ENCODE measurements around the gene GSTO2. TPM values are rescaled to one million over a fixed set of nuclear protein-coding genes. Genes with fewer than 3 reads are reported as not detected.
A peak's percentile ranks its signal among the peaks of the same experiment; 100 is the strongest.

Gene GSTO2
- total and polyA plus RNA-seq, 2 of the 13 experiments (the other 11 are each of a cell fraction or from before 2014, with no cell fraction given), result 2.1 to 7.9 TPM

GRCh38 chr10:104337985-104338735 is 69.2 kb downstream of the GSTO2 start, which contains the start of gene ITPRIP (continued):
- TF ChIP-seq ZBTB33 (CRISPR knock-in tag; IDR thresholded peaks at IDR 0.05), result no peak

- Histone ChIP-seq H3K79me2 (ENCODE audit: insufficient read depth, low read length) (no peaks in the 10 kb centered on the region), H2AFZ (ENCODE audit: low read length) (no peak overlapping the region), H3K9ac (ENCODE audit: insufficient read depth, low read depth, low read length) (peak overlapping the region; percentile 40; the same call in 1 of the 2 replicates), H4K20me1 (ENCODE audit: insufficient read depth, low read length) (no peaks in the 10 kb centered on the region), H3K27ac (ENCODE audit: extremely low read length, insufficient read depth, low read length) (no peak overlapping the region), H3K27me3 (ENCODE audit: control insufficient read depth in 1 of 2, insufficient read depth in 2 of 2, low read length in 2 of 2) (peaks cover 0 to 21% of the 10 kb centered on the region in 2 experiments; a peak in 3 of 5 replicates), H3K4me3 (replicated peaks in 1 of 3; ENCODE audit: insufficient read depth in 1 of 3, low read depth in 2 of 3, low read length in 3 of 3) (peak overlapping the region; percentile 75 to 89 (median 81)), H3K4me1 (ENCODE audit: insufficient read depth, low read length) (peaks cover 59% of the 10 kb centered on the region), H3K9me3 (ENCODE audit: low read length) (no peaks in the 10 kb centered on the region), H3K4me2 (ENCODE audit: low read depth, low read length) (peak overlapping the region; percentile 79), H3K36me3 (replicated peaks in 1 of 2; ENCODE audit: control insufficient read depth in 1 of 2, insufficient read depth in 2 of 2, low read length in 2 of 2) (no peaks in the 10 kb centered on the region)
- no peak for TF ChIP-seq TBX2 (CRISPR knock-in tag; IDR thresholded peaks at IDR 0.05; ENCODE audit: borderline replicate concordance)
- peak; percentile 28; the same call in 1 of the 2 replicates for TF ChIP-seq HNF4A (CRISPR knock-in tag; IDR thresholded peaks at IDR 0.05)
- peak; percentile 45 for TF ChIP-seq RARA (CRISPR knock-in tag; IDR thresholded peaks at IDR 0.05)
- TF ChIP-seq ZNF850 (CRISPR knock-in tag; conservative IDR thresholded peaks at IDR 0.05), result no peak
- TF ChIP-seq TEAD3 (CRISPR knock-in tag; optimal IDR thresholded peaks at IDR 0.05; ENCODE audit: borderline replicate concordance), result peak; percentile 60
- ATAC-seq, result peak; percentile 36; the same call in 2 of the 3 replicates
- DNase-seq (ENCODE audit: low spot score), result peak; percentile 56
- POLR2A ChIA-PET, result interaction anchor here (1.2 kb wide), 1 partner anchor 10 kb away, joined by 4 read pairs; no protein-coding TSS in a partner anchor
- no peak for FAIRE-seq
- intact Hi-C loops (cut with micrococcal nuclease; ENCODE audit: unreplicated experiment), result no loop called here
- CTCF ChIA-PET (ENCODE audit: low intra/inter-chr PET ratio, low total read pairs), result no interaction called here
- BruUV-seq (replicated peaks), result no TSS peak
- WGBS (ENCODE audit: low lambda C conversion rate), result 8% methylated on average over 11 of the region's 11 CpGs
- in situ Hi-C loops (cut with HindIII; ENCODE audit: extremely low pct_ligation_motif_present, low pct_unique_long_range_greater_than_20kb), result no loop called here
Measured at GRCh38 chr10:104339469-104340110, 70.6 kb downstream of the GSTO2 start.

All from HepG2 (cell line).